Measurements from ENCODE around the gene FBXW5.

Gene FBXW5

DNA sequence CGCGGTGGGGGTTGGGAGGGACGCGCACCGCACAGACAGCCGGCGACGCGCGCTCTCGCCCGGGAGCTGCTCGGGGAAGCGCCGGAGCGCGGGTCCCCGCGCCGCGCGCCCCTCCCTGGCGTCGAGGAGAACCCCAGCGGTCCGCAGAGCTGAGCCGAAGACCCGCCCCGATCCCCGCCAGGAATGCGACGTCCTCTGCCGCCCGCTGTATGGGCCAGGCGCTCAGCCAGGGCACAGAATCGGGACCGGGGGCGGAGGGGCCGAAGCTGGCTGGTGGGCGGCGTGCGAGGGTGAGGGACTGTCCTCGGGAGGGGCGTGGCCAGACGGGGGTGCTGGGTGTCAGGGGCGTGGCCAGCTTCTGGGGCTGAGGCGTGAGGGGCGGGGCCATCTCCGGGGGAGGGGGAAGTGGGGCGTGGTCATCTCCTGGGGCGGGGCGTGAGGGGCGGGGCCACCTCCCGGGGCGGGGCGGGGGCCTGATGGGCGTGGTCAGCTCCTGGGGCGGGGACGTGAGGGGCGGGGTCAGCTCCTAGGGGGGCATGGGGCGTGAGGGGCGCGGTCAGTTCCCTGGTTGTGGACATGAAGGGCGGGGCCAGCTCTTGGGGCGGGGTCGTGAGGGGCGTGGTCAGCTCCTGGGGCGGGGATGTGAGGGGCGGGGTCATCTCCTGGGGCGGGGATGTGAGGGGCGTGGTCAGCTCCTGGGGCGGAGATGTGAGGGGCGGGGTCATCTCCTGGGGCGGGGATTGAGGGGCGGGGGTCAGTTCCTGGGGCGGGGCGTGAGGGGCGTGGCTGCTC, 33.7 kb upstream of the FBXW5 start:
- DNase-seq (ENCODE audit: low read depth), result peak; percentile 59

DNA sequence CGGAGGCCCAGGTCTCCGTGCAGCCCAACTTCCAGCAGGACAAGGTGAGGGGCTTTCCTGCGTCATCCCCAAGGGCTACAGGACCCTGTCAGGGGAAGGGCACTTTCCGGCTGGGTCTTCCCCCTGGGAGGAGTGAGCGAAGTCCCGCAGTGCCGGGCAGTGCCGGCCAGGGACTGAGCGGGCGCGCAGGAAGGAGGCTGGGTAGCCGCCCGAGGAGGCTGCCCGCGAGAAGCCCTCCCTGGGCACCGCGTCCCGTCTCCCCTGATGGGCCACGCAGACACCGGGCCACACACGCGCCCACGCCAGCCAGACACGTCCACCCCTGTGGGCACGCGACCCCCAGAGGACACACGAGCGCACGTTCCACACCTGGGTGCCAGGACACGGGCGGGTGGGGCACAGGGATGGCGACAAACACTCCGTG, 33.1 kb upstream of the FBXW5 start:
- no peak for DNase-seq (ENCODE audit: low read depth)

DNA sequence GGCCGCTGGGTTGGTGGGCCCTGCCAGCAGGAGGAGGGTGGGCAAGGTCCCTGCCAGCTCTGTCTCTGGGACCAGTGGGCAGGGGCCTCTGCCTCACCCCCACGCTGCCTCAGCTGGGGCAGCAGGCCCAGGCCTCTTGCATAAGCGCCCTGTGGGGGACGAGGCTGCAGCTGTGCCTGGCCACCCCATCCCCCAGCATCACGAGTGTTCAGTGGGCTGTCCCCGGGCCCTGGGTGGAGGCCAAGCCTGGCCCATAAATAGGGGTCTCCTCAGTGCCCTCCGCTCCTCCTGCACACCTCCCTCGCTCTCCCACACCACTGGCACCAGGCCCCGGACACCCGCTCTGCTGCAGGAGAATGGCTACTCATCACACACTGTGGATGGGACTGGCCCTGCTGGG, 32.7 kb upstream of the FBXW5 start, which contains the start of gene PTGDS:
Gene PTGDS, plus strand, starts transcription at position 282 of the 400 bp plus-strand sequence. Its CDS starts 75 bp downstream, at position 357.
- DNase-seq (ENCODE audit: low read depth), result peak; percentile 74

DNA sequence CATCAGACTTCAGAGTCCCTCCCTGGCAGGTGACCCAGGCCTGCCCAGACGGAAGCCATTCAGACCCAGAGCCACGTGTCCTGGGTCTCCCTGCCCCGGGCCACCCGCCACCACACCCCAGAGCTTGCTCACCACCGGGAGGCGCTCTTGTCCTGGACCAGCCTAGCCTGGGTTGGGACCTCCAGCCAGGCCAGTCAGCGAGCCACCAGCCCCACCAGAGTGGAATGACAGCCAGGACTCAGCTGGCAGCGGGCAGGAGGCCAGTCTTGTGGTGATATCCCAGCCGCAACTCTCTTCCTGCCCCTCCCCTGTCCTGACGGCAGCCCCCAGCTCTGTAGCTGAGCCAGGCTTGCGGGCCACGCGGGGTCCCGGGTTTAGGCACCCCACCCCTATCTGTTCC, 31.1 kb upstream of the FBXW5 start:
- DNase-seq (ENCODE audit: low read depth), result no peak

DNA sequence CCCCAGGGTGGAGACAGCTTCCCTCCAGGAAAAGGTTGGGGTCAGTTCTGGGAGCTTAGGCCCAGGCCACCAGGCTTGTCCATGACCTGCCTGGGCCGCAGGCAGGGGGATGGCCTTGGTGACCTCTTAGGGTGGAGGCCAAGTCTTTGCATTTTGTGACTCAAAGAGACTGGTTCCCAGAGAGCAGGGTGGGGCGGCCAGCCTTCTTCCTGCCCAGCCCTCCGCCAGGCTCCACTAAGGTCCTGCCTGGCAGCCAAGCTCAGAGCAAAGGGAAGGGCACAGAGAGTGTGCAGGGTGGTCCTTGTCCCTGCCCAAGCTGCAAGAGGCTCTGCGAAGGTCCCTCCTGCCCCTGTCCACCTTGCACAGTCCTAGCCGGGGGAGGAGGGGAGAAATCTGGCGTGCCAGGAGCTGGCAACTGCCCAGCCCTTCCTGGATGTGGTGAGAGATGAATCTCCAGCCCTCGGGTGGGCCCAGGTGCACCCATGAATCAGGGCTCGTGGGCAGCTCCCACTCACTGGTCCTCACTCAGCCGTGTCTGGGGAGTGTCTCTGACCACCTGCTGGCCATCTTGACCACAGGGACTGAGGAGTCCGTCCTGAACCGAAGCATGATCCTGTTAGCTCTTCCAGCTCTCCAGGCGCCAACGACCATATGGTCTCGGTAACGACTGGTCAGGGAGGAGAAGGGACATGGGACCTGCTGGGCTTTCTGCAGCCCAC, 30.4 kb upstream of the FBXW5 start:
- no peak for DNase-seq (ENCODE audit: low read depth)

DNA sequence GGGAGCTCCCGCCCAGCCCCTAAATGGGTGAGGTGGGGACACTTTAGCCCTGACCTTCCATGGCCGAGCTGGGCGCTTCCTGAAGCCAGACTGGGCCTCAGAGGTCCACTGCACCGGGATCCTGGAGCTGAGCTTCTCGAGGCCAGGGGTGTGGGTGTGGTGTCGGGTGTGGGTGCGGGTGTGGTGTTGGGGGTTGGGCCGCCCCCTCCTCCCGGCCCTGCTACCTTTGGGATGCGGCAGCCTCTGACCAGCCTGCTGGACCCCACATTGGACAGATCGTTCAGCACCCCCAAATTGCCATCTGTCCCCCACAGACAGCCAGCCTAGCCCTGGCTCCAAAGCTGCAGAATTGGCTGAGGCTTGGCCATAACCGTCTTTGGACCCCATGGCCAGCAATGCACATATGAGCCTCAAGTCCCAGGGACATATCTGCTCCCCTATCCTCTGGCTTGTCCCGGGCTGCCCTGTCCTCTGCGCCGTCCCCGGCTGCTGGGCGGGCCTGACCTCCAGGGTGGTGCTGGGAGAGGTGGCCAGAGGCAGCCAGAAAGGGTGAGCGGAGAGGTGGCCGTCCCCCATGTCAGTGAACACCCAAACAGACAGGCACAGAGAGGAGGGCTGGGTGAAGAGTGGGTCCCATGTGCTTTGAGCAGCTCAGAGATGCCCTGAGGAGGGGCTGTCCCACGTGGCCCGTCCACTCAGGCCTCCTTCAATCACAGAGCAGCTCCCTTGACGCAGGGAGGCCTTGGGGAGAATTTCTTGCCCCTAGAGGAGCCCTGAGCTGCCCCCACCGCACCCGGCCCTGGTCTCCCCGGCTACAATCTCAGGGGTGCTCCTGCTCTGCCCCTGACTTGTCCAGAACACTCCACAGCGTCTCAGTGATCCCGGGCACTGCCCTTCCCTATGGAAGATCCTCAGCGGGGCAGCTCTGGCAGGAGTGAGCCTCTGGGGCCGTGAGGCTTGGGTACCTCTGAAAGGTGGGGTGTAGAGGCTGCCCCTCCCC, 29.4 kb upstream of the FBXW5 start:
- no peak for DNase-seq (ENCODE audit: low read depth)

DNA sequence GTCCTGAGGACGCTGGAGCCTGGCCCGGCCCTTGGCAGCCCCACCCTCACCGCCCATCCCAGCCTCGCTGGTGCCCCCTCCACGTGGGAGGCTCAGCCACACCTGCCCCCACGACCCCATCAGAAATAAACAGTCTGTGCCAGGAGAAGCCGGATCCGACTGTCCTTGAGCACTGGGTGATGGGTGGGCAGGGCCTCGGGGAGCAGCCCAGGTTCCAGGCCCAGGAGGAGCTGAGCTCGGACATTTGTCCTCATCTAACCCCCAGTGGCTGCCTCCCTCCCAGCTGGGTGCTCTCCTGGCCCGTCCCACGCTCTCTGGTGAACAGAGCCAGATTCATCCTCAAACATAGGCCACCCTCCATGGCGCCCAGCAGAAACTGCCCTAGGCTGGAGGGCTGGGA, 28.2 kb upstream of the FBXW5 start:
- DNase-seq (ENCODE audit: low read depth), result no peak

DNA sequence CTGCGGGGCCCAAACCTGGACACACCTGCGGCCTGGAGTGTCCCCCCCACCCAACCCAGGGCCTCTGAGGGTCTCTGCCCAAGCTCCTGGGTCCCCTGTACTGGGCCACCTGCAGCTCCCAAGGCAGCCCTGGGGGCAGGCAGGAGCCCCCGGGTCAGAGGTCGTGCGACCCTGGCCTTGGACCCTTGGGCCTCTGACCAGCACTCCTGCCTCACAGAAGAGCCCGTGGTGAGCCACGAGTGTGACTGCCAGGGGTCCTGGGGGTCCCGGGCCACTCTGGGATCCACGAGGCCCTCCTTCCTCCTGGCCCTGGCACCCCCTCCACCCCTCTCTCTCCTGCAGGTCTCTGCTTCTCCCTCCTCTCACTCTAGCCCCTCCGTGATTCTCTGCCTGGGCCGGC, 27.8 kb upstream of the FBXW5 start:
- DNase-seq (ENCODE audit: low read depth), result no peak

DNA sequence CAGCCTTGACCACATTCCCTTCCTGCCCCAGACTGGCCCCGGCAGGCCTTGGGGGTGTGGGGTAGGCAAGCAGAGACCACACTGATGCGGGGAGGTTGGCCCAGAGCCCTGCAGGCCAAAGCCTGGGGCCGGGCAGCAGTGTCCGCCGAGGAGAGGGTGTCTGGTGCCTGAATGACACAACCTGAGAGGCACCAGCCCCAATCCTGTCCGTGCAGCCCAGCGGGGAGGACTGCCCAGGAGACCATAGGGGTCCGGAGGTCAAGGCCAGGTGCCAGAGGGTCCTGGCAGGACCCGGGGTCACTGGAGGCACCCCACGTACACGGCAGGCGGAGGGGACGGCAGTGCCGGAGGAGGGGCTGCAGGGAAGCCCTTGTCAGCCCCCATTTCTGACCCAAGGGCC, 27.2 kb upstream of the FBXW5 start:
- DNase-seq (ENCODE audit: low read depth), result no peak

DNA sequence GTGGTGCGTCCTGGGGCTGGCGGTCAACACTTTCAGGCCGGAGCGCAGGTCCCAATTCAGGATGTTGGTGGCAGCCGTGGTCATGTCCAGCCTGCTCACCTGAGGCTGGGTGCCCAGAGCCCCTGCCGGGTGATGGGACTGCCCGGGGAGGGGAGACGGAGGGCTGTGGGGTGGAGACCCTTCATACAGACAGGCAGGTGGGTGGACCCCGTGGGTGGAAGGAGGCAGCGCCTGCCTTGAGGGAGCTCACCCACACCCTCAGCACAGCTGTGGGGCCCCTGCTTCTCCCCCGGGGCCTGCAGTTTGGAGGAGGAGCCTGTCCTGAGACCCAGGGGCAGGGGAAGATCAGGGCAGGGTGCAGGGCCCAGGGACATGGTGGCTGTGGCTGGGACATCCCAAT, 25.8 kb upstream of the FBXW5 start:
- no peak for DNase-seq (ENCODE audit: low read depth)

DNA sequence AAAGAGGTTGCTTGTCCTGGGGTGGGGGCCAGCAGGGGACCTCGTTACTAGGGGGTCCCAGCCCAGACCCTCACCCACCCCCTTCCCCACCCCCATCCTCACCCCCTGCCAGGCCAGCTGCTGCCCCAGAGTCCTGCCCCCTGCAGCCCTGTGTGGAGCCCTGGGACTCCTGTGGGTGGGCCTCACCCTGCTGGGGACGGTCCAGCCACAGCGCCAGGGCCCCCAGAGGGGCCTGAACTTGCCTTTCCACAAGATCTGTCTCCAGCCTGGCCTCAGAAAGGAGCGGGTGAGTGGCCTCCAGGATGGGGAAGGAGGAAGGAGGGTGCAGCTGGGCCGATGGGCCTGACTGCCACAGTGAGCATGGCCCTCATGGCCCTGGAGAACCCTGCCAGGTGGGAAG, 25.2 kb upstream of the FBXW5 start:
- no peak for DNase-seq (ENCODE audit: low read depth)

DNA sequence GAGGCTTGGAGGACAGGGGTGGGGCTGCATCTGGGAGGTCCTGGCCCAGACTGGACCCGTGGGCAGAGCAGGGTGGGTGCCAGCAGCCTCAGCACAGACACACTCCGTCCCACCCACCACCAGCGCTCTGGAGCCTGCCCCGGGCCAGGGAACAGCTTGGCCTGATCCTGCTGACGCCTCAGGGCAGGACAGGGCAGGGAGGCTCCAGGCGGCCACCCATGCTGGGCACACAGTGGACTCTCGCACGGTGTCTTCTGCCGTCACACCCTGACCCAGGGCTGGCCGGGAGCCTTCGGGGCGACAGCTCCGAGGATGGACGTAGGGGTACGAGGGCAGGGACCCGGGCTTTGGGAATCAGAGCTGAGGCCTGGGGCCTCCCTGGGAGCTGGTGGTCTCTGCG, 24.6 kb upstream of the FBXW5 start:
- DNase-seq (ENCODE audit: low read depth), result no peak

DNA sequence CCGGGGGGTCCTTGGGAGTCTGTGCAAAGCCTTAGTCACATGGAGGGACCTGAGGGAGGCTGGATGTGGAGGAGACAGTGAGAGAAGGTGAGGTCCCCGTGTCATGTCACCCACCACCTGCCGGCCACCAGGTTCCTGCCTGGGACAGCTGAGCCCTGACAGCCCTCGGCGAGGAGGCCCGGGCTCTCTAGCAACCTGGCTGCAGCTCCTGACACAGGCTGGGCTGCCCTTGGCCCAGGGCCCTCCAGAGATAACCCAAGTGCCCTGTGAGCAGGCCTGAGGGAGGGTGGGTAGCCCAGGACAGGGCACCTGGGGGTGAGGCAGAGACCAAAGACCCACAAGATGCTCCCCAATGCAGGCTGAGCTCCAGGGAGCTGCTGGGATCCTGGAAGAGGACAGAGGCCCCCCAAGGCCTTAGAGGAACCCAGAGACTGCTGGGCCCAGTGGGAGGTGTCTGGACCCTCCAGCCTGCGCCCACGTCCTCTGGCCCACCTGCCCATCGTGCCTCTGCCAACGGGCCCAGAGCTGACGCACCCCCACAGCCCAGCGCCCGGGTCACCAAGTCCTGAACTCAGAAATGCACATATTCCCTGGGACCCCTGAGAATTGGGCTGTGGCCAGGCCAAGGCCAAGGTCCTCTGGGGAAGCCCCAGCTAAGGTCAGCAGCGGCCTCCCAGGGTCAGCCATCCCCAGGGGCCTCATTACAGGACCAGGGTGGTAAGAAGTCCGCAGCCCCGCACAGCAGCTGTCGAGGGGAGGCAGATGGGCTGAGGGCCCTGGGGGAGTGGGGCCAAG, 24.0 kb upstream of the FBXW5 start:
- no peak for DNase-seq (ENCODE audit: low read depth)

DNA sequence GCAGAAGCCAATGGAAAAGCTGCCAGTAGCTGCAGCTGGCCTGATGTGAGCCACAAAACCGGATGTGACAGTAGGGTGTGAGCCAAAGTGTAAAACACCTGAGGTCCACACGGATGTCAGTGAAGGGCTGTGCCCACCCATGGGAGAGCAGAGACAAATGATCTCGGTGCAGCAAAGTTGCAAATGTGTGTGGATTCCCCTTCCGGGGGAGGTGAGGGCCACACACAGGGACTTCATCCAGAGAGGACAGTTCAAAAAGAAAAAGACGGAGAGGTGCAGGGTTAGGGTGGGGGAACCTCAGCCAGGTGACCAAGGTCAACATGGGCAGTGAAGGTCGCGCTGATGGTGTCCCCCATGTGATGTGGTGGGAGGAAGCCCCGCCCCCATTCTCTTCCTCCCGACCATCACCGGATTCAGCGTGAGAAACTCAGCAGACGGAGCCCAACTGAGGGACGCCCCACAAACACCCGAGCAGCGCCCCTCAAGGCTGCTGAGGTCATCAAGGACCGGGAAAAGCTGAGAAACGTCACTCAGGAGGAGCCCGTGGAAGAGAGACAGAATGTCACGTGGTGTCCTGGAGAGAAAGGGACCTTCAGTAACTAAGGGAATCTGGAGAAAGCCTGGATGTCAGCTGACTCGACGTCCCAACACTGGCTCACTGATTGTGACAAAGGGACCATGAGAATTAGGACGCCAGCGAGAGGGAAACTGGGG, 21.4 kb upstream of the FBXW5 start:
- no peak for DNase-seq (ENCODE audit: low read depth)

DNA sequence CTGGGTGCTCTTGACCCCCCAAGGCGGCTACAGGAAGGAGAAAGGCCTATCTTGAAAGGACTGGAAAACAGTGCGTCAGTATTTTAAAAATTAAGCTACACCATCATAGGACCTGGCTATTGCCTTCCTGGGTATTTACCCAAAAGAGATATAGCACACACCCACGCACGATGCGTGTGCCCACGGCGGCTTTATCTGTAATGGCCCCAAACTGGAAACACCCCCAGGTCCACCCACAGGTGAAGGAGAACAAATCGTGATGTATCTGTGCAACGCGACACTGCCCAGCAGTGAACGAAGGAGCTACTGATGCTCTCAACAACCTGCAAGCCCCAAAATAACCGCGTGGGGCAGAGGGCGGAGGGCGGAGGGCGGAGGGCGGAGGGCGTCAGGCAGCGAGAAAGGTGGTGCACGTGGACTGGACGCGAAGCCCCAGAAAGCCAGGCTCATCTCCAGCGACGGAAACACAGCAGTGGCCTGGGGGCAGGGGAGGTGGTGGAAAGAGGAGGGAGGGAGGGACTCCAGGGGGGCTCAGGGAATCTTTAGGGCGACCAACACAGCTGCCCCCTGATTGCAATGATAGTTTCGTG, 20.4 kb upstream of the FBXW5 start:
- no peak for DNase-seq (ENCODE audit: low read depth)

DNA sequence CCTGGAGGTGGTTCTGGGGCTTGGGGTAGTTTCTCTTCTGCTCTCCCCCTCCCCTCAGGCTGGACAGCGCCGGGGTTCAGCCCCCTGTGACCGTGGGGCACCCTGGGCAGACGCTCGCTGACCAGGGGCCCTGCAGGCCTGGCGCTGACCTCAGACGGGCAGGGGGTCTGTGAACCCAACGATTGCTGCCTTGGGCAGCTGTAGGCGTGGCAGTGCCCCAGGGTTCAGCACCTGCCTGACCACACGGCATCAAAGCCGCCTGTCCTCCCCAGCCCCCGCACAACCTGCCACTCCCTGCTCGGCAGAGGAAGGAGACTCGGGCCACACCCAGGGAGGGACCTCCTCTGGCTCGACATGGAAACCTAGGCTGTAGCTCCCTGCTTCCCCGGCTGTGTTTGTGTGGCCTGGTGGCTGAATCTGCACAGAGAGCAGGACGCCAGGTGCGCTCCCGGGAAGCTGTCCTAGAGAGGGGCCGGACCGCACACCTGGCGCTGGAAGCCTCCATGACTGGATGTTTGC, 19.7 kb upstream of the FBXW5 start:
- no peak for DNase-seq (ENCODE audit: low read depth)

DNA sequence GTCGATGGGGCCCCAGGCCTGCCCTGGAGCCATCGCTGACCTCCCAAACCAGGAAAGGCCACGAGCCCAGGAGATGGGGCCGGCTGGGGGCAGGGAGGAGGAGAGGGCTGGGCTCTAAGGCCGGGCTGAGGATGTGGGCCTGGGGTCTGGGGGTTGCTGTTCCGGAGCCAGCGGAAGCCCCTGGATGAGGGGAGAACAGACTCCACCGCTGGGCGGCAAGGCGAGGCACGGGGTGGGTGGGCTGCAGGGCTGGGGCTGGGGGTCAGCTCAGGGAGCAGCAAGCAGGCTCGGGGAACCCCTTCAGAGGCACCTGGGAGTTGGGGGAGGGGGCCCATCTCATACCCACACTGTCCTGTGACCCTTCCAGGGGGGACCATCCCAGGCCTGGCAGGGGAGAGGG, 19.2 kb upstream of the FBXW5 start:
- DNase-seq (ENCODE audit: low read depth), result no peak

DNA sequence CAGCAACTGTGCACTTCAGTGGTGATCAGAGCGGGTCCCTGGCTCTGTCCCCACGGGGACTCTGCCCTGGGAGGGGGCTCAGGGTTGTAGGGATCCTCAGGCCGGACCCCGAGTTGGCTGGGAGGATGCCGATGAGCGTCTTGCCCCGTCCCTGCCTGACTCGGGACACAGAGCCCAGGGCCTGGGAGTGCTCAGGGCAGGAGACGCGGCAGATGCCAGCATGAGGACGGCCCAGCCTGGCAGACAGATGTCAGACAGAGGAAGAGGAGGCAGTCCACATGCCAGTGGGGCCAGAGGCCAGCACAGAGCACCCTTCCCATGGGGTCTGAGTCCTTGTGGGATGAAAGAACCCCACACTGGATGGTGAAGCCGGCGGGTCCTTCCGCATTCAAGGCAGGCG, 18.8 kb upstream of the FBXW5 start:
- no peak for DNase-seq (ENCODE audit: low read depth)

DNA sequence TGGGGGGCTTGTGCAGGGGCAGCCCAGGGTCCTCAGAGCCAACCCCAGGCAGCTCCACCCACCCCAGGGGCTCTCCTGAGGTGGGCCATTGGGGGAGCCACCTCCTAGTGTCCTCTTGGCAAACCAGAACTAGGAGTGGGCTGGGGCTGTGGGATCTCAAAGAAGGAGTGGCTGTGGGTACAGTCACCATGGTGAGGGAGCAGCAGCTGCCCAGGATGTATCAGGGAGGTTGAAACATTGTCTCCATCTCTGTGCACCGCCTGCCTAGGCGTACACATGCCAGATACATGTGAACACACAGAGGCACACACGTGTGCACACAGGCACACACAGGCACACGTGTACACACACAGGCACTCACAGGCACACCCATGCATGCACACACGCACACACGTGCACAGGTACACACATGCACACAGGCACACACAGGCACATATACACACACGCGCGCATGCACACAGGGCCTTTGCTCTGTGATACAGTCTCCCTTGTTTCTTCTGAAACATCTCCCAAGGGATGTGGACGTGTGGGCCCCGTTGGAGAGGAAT, 18.2 kb upstream of the FBXW5 start:
- no peak for DNase-seq (ENCODE audit: low read depth)

DNA sequence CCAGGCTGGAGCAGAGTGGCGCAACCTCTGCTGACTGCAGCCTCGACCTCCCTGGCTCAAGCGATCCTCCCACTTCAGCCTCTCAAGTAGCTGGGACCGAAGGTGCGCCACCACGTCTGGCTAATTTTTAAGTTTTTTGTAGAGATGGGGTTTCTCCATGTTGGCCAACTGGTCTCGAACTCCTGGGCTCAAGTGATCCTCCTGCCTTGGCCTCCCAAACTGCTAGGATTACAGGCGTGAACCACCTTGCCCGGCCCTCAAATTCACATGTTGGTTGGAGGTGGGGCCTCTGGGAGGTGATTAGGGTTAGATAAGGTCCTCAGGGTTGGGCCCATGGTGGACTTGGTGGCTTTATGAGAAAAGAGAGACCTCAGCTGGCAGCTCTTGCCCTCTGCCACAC, 17.6 kb upstream of the FBXW5 start:
- no peak for DNase-seq (ENCODE audit: low read depth)

Measured in fibroblast of gingiva (primary cell).